GM18499 (cell line): Measurements from ENCODE around the gene ZMYND8.

Experiments used
- ATAC-seq: cut with Tn5 transposase; IDR thresholded peaks from one replicate; pipeline ENCODE4 v1.9.1; 2021; ENCODE audit warnings: moderate number of reproducible peaks; ENCODE audit not compliant: insufficient read depth, unreplicated experiment

The ZMYND8 gene

GRCh38 chr20:47354714-47355488 lies 1.6 kb downstream of the ZMYND8 start:
- ATAC-seq = no peak

GRCh38 chr20:47354464-47354713 lies 2.1 kb downstream of the ZMYND8 start:
- no peak for ATAC-seq

- ATAC-seq = no peak
Observed at GRCh38 chr20:47353692-47354463, 2.6 kb downstream of the ZMYND8 start.

- ATAC-seq = no peak
Observed at GRCh38 chr20:47353239-47353691, 3.2 kb downstream of the ZMYND8 start.

- ATAC-seq = no peak
Observed at GRCh38 chr20:47352332-47353238, 3.9 kb downstream of the ZMYND8 start.

GRCh38 chr20:47351643-47352331 lies 4.7 kb downstream of the ZMYND8 start:
- ATAC-seq = no peak

- ATAC-seq = no peak
Observed at GRCh38 chr20:47350691-47351545, 5.6 kb downstream of the ZMYND8 start.

- ATAC-seq = no peak
Observed at GRCh38 chr20:47350181-47350550, 6.3 kb downstream of the ZMYND8 start.

GRCh38 chr20:47349365-47350180 lies 6.9 kb downstream of the ZMYND8 start:
- no peak for ATAC-seq

GRCh38 chr20:47348539-47349142 lies 7.9 kb downstream of the ZMYND8 start:
- no peak for ATAC-seq

- no peak for ATAC-seq
Observed at GRCh38 chr20:47347661-47348435, 8.7 kb downstream of the ZMYND8 start.

- ATAC-seq = no peak
Observed at GRCh38 chr20:47346172-47346571, 10.3 kb downstream of the ZMYND8 start.

- no peak for ATAC-seq
Observed at GRCh38 chr20:47345214-47345613, 11.3 kb downstream of the ZMYND8 start.

GRCh38 chr20:47343007-47343472 lies 13.5 kb downstream of the ZMYND8 start:
- no peak for ATAC-seq

GRCh38 chr20:47338131-47338628 lies 18.3 kb downstream of the ZMYND8 start:
- ATAC-seq = no peak

- ATAC-seq = no peak
Observed at GRCh38 chr20:47337413-47337812, 19.1 kb downstream of the ZMYND8 start.

- ATAC-seq = no peak
Observed at GRCh38 chr20:47336129-47336754, 20.3 kb downstream of the ZMYND8 start.
